ENCODE data around the gene YPEL1. TPM values are rescaled to one million over a fixed set of nuclear protein-coding genes. Genes with fewer than 3 reads are reported as not detected.

Gene YPEL1
- total and polyA plus RNA-seq, 7 donors = 0.72 to 21.9 (median 4.6) TPM

- Histone ChIP-seq H3K9me3 (no peaks in the 10 kb centered on the region), H3K4me1 (no peaks in the 10 kb centered on the region), H3K36me3 (ENCODE audit: insufficient read depth in 1 of 2, low read depth in 1 of 2) (peaks cover 0 to 91% of the 10 kb centered on the region in 2 donors), H3K27me3 (ENCODE audit: insufficient read depth in 3 of 3, low read length in 2 of 3) (no peaks in the 10 kb centered on the region), H3K27ac (no peak overlapping the region), H3K4me3 (no peak overlapping the region)
- intact Hi-C loops (cut with DNase I) = no loop called here
- DNase-seq (no peak), ATAC-seq (no peak)
- 92 to 98% (median 92%) methylated on average over 8 of the region's 8 CpGs for WGBS, 3 donors
- TF ChIP-seq CTCF (IDR thresholded peaks at IDR 0.05) = no peak
Observed at GRCh38 chr22:21686193-21686608, 49.4 kb downstream of the YPEL1 start.

GRCh38 chr22:21685164-21685513 is 50.5 kb downstream of the YPEL1 start:
- 73 to 82% (median 81%) methylated on average over 7 to 8 of the region's 8 CpGs for WGBS, 3 donors
- H3K4me3 ChIP-seq = no peak overlapping the region
- H3K27me3 ChIP-seq (ENCODE audit: insufficient read depth in 3 of 3, low read length in 2 of 3) = no peaks in the 10 kb centered on the region
- H3K4me1 ChIP-seq = no peaks in the 10 kb centered on the region
- no peak for TF ChIP-seq CTCF (IDR thresholded peaks at IDR 0.05)
- H3K36me3 ChIP-seq (ENCODE audit: insufficient read depth in 1 of 2, low read depth in 1 of 2) = peaks cover 0 to 90% of the 10 kb centered on the region in 2 donors
- no peak for ATAC-seq
- intact Hi-C loops (cut with DNase I) = no loop called here
- no peak overlapping the region for H3K27ac ChIP-seq
- no peaks in the 10 kb centered on the region for H3K9me3 ChIP-seq
- DNase-seq = no peak

- Histone ChIP-seq H3K9me3 (no peaks in the 10 kb centered on the region), H3K27me3 (ENCODE audit: insufficient read depth in 3 of 3, low read length in 2 of 3) (no peaks in the 10 kb centered on the region), H3K4me3 (no peak overlapping the region), H3K36me3 (ENCODE audit: insufficient read depth in 1 of 2, low read depth in 1 of 2) (peaks cover 0 to 90% of the 10 kb centered on the region in 2 donors), H3K4me1 (no peaks in the 10 kb centered on the region), H3K27ac (no peak overlapping the region)
- intact Hi-C loops (cut with DNase I) = no loop called here
- ATAC-seq (no peak), DNase-seq (no peak)
- no peak for TF ChIP-seq CTCF (IDR thresholded peaks at IDR 0.05)
- 89 to 93% (median 91%) methylated on average over 19 of the region's 19 CpGs for WGBS, 3 donors
Observed at GRCh38 chr22:21684492-21685163, 51.0 kb downstream of the YPEL1 start.

GRCh38 chr22:21683401-21683811 is 52.2 kb downstream of the YPEL1 start:
- ATAC-seq = no peak
- no peaks in the 10 kb centered on the region for H3K9me3 ChIP-seq
- no peaks in the 10 kb centered on the region for H3K27me3 ChIP-seq (ENCODE audit: insufficient read depth in 3 of 3, low read length in 2 of 3)
- peaks cover 0 to 78% of the 10 kb centered on the region in 2 donors for H3K36me3 ChIP-seq (ENCODE audit: insufficient read depth in 1 of 2, low read depth in 1 of 2)
- no peaks in the 10 kb centered on the region for H3K4me1 ChIP-seq
- 88 to 96% (median 93%) methylated on average over 7 of the region's 7 CpGs for WGBS, 3 donors
- no peak overlapping the region for H3K27ac ChIP-seq
- intact Hi-C loops (cut with DNase I) = no loop called here
- no peak overlapping the region for H3K4me3 ChIP-seq
- TF ChIP-seq CTCF (IDR thresholded peaks at IDR 0.05) = no peak
- no peak for DNase-seq

Data from psoas muscle (tissue), 8 donors.